ENCODE measurements around the gene ENHO. TPM values are rescaled to one million over a fixed set of nuclear protein-coding genes. Genes with fewer than 3 reads are reported as not detected.

ENHO gene
- polyA plus RNA-seq, 3 donors, result 2.3 to 3.2 (median 2.7) TPM

DNA sequence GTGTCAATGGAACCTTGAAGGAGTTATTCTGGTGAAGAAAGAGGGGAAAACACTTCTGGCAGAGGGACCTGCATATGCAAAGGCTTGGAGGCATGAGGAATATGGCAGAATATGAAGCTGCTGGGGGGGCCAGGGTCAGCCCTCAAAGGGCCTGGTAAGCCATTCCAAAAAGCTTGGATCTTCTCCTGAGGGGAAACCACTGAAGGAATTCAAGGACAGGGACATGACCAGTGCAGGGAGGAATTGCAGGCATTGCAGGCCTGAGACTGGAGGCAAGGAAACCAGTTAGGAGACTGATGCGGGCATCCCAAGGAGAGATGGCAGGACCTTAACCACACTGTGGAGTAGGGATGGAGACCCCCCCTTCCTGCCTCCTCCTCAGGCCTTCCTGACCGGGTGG, 21.4 kb downstream of the ENHO start:
- Histone ChIP-seq H3K79me2 (ENCODE audit: insufficient read depth, low read length) (no peaks in the 10 kb centered on the region), H2AFZ (ENCODE audit: insufficient read depth, low read depth, low read length, poor library complexity, severe bottlenecking) (no peak overlapping the region), H3K9ac (ENCODE audit: insufficient read depth, low read length, poor library complexity, severe bottlenecking) (no peak overlapping the region), H3K27me3 (ENCODE audit: control insufficient read depth in 2 of 2, insufficient read depth in 2 of 2, low read length in 2 of 2) (no peaks in the 10 kb centered on the region), H3K9me3 (replicated peaks in 1 of 2; ENCODE audit: control insufficient read depth in 1 of 2, insufficient read depth in 1 of 2, low read length in 2 of 2) (no peaks in the 10 kb centered on the region), H3K4me1 (ENCODE audit: control insufficient read depth in 1 of 2, insufficient read depth in 2 of 2, low read length in 2 of 2) (no peaks in the 10 kb centered on the region), H4K20me1 (ENCODE audit: insufficient read depth, low read length) (no peaks in the 10 kb centered on the region), H3K4me2 (replicated peaks; ENCODE audit: extremely low read depth, low read length, poor library complexity, severe bottlenecking) (no peak overlapping the region), H3K36me3 (replicated peaks in 1 of 2; ENCODE audit: control insufficient read depth in 1 of 2, insufficient read depth in 2 of 2, low read length in 2 of 2) (no peaks in the 10 kb centered on the region), H3K27ac (ENCODE audit: low read depth in 1 of 2, low read length in 2 of 2) (no peak overlapping the region), H3K4me3 (replicated peaks in 1 of 3; ENCODE audit: low read depth in 2 of 3, low read length in 3 of 3) (no peak overlapping the region)
- H3K27ac Mint-ChIP-seq, result no peak overlapping the region
- no peak for DNase-seq
- H3K9me3 Mint-ChIP-seq, result no peaks in the 10 kb centered on the region
- no peaks in the 10 kb centered on the region for H3K36me3 Mint-ChIP-seq
- no peak for TF ChIP-seq CTCF (IDR thresholded peaks at IDR 0.05)
- H3K4me3 Mint-ChIP-seq, result no peak overlapping the region
- peaks cover 2% of the 10 kb centered on the region for H3K4me1 Mint-ChIP-seq
- peaks cover 3 to 11% (median 5%) of the 10 kb centered on the region in 3 donors for H3K27me3 Mint-ChIP-seq (ENCODE audit: low read depth in 3 of 3)
- intact Hi-C loops (cut with micrococcal nuclease), result loop anchor here in 1 of 2 donors (2.0 kb wide), 1 partner anchor 65 kb away; no protein-coding TSS in a partner anchor
- no CpG with 5 or more reads among the region's 2 CpGs for WGBS (ENCODE audit: insufficient coverage)

GRCh38 chr9:34500623-34501267, 22.0 kb downstream of the ENHO start:
- Histone ChIP-seq H3K27ac (ENCODE audit: low read depth in 1 of 2, low read length in 2 of 2) (no peak overlapping the region), H2AFZ (ENCODE audit: insufficient read depth, low read depth, low read length, poor library complexity, severe bottlenecking) (no peak overlapping the region), H3K4me1 (ENCODE audit: control insufficient read depth in 1 of 2, insufficient read depth in 2 of 2, low read length in 2 of 2) (no peaks in the 10 kb centered on the region), H3K4me3 (replicated peaks in 1 of 3; ENCODE audit: low read depth in 2 of 3, low read length in 3 of 3) (no peak overlapping the region), H3K27me3 (ENCODE audit: control insufficient read depth in 2 of 2, insufficient read depth in 2 of 2, low read length in 2 of 2) (no peaks in the 10 kb centered on the region), H3K36me3 (replicated peaks in 1 of 2; ENCODE audit: control insufficient read depth in 1 of 2, insufficient read depth in 2 of 2, low read length in 2 of 2) (no peaks in the 10 kb centered on the region), H4K20me1 (ENCODE audit: insufficient read depth, low read length) (no peaks in the 10 kb centered on the region), H3K4me2 (replicated peaks; ENCODE audit: extremely low read depth, low read length, poor library complexity, severe bottlenecking) (no peak overlapping the region), H3K9me3 (replicated peaks in 1 of 2; ENCODE audit: control insufficient read depth in 1 of 2, insufficient read depth in 1 of 2, low read length in 2 of 2) (no peaks in the 10 kb centered on the region), H3K79me2 (ENCODE audit: insufficient read depth, low read length) (no peaks in the 10 kb centered on the region), H3K9ac (ENCODE audit: insufficient read depth, low read length, poor library complexity, severe bottlenecking) (no peak overlapping the region)
- DNase-seq, result peak; percentile 26 to 67 (median 50)
- H3K27ac Mint-ChIP-seq, result no peak overlapping the region
- peaks cover 3 to 11% (median 3%) of the 10 kb centered on the region in 3 donors for H3K27me3 Mint-ChIP-seq (ENCODE audit: low read depth in 3 of 3)
- peak; percentile 98 for TF ChIP-seq CTCF (IDR thresholded peaks at IDR 0.05)
- H3K4me1 Mint-ChIP-seq, result peaks cover 2% of the 10 kb centered on the region
- H3K4me3 Mint-ChIP-seq, result no peak overlapping the region
- no peaks in the 10 kb centered on the region for H3K9me3 Mint-ChIP-seq
- H3K36me3 Mint-ChIP-seq, result no peaks in the 10 kb centered on the region
- intact Hi-C loops (cut with micrococcal nuclease), result loop anchor here (1.0 to 2.0 kb wide), 2 partner anchors 63 to 64 kb away; no protein-coding TSS in a partner anchor
- 11% methylated on average over 4 of the region's 6 CpGs for WGBS (ENCODE audit: insufficient coverage)

All from CD14-positive monocyte (primary cell).